ENCODE data around the gene SLC1A2.

Gene SLC1A2

DNA sequence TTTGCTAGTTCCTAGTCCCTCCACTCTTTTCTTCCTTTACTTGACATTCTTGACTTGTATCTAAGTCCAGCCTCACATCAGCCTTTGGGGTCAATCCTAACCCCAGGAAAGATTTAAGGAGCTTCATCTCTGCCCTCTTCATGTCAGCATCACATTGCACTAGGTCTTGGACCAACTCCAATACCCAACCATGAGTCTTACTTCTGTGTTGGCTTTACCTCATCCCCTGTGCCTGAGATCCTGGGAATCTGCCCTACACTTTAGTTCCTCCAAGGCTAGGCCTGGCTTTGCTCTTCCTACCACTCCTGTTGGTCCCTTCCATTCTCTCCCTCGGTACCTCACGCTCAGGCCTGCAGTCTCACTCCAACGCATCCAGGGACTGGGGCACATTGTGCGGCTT, 117.0 kb downstream of the SLC1A2 start:
- no peak for DNase-seq

DNA sequence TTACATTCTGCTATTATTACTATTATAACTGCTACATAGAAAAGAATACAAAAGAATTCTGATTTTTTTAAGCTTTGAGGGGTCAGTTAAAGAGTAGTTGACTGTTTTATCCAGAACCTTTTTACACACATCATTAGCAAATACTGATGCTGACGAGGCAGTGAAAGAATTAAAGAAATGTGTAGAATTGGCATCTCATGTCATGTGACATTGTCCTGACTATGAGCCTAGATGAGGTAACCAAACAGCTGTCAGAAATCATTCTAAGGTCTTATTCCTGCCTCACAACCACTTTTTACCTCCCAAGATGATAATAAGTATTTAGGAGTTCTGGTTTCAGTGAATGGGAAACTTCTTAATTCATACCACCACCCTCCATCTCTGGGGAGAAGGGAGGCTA, 121.0 kb downstream of the SLC1A2 start:
- DNase-seq, result no peak

DNA sequence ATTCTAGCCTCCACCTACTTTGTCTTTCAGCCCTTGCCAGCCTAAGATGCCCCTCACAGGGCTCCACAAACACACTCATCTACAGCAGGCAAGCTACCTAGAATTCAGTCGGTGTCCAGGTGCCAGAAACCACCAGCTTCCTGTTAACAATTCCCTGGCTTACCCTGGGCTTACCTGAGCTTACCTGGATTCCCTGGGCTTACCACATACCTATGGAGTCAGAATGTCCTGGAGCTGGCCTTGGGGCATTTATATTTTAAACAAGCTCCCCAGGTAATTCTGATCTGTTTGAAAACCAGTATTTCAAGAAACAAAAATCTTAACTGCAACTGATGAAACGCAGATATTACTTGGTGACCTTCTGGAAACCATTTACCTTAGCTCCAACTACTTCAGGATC, 123.6 kb downstream of the SLC1A2 start:
- DNase-seq, result no peak

DNA sequence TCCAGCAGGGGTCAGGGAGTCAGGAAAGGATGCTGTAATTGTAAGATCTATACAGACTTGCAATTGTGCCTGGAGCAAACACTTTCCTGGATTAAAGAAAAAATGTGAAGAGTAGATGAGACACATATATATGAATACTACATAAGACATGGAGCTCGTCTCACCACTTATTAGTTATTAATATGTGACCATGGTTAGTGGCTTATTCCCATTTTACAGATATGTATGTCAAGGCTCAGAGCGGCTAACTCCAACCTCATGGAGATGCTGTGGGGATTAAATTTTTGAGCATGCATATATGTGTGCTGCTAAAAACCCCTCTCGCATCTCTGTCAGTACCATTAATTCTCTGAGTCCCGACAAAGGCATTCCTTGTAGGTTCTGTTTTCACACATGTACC, 125.7 kb downstream of the SLC1A2 start:
- DNase-seq, result no peak

DNA sequence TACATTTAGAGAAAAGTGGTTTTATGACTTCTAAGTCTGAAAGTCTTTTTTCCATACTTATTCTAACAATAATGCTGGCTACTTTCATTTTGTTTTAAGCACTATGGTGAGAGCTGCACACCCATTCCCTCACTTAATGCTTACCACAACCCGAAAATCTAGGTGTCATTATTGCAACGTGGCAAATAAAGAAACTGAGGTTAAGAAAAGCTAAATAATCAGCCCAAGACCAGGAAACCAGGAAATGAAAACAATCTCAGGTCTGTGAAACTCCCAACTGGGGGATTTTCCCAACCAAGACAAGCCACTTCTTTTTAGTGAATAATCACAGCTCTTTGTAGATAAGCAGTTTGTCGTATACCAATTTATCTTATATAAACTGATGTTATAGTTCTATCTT, 126.3 kb downstream of the SLC1A2 start:
- DNase-seq, result no peak

DNA sequence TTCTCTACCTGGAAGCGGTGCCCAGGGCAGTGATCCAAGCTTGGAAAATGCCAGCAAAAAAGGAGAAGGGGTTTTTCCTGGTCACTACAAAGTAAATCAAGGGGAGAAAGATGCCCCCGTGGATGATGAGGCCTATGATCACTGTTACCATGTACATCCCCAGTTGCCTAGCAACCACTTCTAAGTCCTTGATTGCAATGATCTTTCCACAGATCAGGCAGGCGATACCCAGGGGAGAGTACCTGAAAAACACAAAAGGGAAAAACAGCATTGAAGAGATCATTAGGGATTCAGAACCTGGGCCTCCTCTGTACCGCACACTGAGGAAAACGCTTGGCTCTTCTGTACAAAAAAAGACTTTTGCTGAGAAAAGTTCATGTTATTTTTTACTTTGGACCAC, 127.1 kb downstream of the SLC1A2 start:
- DNase-seq, result no peak

DNA sequence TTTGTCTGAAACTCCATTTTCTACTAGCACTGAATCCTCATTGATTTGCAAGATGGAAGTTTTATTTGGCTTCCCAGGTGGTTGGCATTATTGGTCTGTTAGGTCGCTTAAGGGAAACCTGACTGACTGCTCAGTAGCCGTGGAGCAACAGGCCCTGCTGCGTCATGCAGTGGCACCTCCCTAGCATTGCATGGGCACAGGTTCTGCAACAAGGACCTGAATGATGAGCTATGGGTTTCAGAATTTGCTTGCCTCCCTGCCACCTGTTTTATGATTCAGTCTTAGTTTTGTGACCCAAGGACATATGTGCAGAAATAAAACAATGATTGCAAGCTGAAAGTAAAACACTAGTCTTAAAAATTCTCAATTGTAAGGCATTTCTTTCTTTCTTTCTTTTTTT, 128.5 kb downstream of the SLC1A2 start:
- DNase-seq, result no peak

DNA sequence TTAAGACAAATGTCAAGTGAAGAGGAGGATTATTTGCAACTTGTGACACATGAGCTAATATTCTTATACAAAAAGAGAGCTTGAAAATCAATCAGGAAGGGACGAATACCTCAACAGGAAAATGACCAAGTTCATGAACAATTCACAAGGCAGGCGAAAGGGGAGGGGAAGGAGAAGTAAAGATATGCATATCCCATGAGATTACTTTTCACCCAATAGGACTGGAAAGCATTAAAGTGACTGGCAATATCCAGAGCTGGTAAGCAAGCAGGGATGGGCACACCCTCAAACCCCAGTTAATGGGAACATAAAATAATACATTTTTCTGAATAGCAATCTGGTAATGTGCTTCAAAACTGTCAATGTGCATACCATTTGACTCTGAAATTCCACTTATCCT, 129.5 kb downstream of the SLC1A2 start:
- no peak for DNase-seq

DNA sequence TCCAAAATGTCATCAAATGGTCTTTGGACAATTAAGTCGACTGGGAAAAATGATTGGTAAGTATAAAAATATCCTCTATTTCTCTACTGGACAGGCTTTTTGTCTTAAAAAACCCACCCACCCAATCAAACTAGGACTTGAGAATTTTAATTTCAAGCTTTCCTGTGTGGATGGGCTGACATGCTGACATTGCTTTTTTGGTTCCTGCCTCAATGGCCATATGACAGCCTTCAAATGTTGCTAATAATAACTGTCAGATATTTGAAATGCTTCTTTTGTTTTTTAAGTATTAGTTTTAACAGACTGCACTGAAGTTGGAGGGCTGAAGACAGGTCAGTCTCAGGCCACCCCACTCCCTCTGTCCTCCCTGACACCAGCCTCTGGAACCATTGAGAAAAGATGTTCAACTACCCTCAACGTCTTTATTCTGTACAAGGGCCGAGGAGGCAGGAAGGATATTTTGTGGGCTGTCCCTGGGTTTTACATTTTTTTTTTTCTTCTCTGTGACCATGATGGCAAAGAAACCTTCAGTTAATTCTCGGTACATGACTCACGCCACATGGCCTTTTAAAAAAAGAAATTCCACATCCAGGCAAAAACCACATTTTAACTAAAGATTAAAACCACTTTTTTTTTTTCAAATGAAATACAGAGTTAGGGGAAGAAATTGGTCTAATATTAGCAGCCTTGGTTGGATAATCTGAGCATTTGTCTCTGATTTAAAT, 130.4 kb downstream of the SLC1A2 start:
- DNase-seq, result no peak

DNA sequence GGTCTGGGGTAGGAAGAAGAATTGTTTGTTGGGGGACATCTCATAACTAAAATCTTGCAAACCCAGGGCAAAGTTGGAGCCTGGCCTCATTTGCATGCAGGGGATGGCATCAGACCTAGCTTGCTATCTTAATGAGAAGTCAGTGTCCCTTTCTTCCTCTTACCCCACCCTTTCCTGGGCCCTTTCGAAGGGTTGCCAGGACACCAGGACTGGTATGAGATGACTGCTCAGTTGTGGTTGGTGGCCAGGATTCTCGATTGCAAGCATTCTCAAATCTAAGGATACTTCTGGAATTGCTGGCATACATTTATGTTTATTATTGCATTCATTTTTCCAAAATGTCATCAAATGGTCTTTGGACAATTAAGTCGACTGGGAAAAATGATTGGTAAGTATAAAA, 131.0 kb downstream of the SLC1A2 start:
- DNase-seq, result no peak

DNA sequence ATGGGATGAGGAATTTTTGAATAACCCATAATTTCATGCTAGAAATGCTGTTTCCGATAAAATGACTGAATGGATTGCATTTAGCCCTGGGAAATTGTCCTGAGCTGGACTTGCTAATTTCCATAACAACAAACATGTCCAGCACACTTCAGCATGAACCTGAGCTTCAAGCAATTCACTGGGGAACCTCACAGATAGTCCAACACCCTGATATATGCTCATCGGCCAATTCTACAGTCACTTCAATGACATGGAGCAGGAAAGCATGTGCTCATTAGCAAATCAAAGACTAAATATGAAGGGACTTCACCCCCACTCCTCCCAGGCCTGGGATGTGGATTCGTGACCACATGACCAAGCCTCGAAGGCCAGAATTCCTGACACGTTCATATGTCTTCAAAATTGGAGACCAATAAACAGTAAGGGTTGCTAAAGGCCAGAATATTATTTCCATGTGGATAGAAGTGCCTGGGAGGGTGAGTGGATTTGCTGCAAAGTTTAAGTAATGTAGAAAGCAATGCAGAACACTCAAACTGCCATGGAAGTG, 131.9 kb downstream of the SLC1A2 start:
- DNase-seq, result no peak

DNA sequence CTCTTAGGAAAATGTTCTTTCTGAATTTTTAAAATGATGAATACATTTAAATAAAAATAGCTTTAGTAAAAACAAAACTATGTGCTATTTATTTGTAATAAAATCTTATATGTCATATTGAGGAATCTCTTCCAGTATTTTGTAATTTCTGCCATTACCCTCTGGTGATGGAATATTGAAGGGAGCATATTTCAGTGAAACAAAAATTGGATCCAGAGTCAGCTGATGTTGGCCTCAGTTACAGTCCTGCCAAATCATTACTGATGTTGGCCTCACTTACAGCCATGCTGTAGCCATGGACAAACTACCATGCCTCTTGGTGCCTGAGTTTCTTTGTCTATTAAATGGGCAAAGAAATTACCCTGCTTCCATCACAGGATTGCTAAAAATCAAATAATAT, 133.2 kb downstream of the SLC1A2 start:
- DNase-seq, result no peak

DNA sequence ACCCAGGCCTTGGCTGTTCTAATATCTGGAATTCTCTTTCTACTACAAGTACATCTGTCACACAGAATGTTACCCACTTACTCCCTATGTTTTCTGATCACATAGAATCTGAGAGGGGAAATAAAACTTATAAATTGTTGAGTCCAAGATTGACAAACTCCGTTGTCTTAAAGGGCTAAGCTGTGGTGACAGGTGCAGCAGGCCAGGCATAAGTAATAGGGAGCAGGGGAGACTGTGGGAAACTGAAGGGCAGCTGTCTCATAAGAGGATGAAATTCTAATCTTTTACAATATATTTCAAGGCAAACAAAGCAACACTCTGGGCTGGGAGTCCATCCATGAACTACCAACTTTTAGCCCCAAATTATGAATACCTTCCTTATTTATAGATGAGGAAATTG, 133.9 kb downstream of the SLC1A2 start:
- DNase-seq, result no peak

DNA sequence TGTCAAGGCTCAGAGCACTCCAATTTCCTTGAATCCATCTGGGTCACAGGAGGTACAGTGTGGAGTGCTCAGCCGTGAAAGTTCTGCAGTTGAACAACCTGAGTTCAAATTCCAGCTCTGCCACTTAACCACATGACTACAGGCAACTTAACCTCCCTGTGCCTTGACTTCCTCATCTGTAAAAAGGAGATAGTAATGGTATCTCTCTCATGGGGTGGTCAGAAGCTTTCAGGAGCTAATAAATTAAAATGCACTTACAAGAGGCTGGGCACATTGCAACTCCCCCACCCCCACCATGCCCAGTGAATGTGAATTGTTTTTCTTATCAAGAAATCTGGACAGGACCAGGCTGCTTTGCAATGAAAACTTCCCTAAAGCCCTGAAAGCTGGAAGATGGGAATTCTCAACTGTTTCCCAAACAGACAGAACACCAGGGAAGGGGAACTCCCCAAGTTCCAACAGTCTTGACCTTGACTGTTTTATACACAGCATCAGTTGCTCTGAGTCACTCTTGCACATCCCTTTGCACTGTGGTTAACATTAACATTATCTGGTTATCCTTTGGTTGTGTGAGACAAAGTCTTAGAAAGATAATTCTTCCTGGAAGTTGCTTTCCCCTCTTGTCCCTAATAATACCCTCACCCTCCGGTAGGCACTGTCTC, 137.0 kb downstream of the SLC1A2 start:
- DNase-seq, result no peak

DNA sequence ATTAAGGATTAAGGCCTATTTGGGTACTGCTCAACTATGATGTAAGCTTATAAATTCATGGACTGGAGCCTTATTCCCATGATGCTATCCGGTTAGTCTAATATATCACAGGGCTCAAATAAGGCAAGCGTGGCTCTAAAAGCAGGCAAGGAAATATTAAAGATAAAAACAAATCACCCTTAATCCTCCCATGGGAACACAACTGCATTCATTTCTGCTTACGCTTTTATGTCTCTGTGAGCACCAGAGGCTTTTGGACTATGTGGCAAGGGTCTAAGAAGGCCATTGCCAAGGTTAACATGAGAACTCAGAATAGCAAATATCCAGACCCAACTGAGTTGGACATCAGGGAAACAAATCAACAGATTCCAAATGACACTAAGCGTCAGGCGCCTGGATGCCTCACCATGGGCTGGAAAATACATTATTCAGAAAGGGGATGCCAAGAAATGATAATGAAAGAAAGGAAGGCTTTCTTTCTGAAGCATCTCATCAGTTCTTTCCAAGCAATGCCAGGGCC, 138.1 kb downstream of the SLC1A2 start:
- no peak for DNase-seq

DNA sequence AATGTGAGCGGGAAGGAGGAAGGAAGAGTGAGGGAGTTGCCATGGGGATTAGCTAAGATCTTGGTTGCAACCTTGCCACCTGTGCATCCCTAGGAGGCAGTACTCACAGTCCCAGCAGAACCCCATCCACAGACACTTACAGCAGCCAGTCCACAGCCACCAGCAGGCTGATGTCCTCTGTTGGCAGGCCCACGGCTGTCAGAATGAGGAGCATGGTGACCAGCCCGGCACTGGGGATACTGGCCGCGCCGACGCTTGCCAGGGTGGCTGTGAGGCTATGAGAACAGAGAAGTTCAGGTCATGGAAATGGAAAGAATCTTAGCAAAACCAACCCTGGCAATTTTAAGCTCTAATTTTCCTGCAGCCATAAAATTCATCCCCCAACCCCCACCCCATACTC, 138.6 kb downstream of the SLC1A2 start:
- no peak for DNase-seq

DNA sequence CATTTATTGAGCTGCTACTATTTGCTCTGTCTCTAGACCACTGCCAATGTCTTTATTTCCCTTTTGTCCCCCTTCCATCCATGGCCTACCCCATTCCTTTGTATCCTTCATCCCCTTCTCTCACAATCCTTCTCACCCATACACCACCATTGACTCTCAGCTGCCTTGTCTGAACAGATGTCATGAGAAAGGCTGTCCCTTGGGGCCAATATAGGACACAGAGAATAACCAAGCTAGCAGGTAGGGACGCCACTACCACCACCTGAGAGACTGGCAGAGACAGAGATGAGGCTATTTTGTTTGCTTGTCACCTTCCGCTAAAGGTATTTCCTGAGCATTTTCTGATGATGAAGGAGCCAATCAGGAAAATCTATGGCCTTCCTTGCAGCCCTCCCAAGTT, 141.5 kb downstream of the SLC1A2 start:
- DNase-seq, result no peak

DNA sequence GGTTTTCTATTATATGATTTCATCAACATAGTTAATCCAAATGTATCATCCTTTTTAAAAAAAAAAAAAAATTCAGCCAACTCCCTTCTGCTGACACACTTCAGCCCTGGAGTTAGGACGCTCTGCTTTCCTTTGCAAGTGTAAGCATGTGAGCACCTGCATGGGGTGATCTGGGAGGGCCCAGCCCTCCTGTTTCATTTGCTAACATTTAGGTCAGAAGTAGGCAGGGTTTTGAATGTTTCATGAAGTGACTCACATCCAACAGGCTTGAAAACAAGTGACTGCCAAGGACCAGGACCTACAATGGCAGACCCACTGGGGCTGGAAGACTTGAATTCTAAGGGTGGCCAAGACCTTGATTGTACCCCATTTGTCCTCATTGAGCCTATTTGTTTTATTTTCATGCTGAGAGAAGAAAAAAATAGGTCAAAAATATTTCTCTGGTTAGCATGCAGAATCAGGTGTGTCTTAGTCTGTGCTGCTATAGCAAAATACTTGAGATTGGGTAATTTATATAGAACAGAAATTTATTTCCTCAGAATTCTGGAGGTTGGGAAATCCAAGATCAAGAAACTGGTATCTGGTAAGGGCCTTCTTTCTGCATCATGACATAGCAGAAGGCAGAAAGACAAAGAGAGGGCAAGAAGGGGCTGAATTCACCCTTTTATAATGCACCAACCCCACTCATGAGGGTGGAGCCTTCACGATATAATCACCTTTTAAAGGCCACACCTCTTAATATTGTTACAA, 142.8 kb downstream of the SLC1A2 start:
- DNase-seq, result peak in 7 of 14 donors; percentile 10 to 51 (median 25)

DNA sequence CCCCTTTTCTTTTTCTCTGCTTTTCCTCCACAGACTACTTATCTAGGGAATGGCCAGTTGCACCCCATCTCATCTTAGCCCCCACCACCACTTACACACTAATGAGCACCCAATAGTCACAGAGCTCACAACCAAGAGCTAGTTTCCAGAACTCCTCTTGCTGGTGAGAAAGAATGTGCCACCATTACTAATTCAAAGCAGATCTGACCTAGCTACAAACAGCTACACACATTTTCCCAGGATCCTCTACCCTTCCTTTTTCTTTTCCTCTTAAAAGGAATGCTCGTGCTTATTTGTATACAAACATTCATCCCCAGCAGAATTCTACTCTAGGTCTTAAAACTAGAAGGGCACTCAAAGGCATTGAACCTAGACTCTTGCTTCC, 143.6 kb downstream of the SLC1A2 start:
- DNase-seq, result peak in 3 of 14 donors; percentile 52 to 66 (median 62)

DNA sequence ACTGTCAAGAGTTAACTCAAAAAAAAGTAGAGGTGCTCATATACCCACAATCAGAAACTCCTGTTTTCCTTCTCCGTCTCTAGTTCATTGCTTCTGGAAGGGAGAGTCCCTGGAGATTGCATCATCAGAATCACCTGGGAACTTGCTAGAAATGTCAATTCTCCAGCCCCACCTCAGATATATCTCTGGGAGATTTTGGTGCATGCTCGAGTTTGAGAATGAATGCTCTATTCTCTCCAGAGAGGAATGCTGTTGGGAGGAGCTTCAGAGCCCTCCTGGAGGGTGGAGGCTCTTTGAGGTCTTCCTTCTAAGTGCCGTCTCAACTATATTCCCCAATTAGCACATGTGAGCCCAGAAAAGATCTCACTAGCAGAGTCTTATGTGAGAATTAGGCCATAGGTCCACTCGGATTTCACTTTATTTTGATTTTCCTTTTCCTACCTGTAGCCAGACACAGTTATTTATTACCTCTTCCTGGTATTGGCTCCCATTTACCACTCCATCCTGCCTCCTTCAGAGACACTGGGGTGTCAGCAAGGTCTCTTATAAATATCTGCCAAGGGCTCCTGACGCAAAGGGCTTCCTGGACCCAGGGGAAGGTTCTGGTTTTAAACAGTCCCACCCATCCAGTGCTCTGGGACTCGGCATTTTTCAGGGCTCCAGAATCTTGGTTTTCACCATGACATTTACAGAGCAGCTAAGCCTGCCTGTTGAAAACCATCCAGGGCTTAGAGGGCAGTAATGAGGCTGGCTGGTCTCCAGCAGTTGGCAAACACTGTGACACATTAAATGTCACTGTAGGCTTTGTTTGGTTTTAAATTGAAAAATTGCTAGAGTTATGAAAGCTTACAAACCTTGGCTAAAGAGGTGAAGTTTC, 144.2 kb downstream of the SLC1A2 start:
- peak in 10 of 14 donors; percentile 36 to 76 (median 47) for DNase-seq

DNA sequence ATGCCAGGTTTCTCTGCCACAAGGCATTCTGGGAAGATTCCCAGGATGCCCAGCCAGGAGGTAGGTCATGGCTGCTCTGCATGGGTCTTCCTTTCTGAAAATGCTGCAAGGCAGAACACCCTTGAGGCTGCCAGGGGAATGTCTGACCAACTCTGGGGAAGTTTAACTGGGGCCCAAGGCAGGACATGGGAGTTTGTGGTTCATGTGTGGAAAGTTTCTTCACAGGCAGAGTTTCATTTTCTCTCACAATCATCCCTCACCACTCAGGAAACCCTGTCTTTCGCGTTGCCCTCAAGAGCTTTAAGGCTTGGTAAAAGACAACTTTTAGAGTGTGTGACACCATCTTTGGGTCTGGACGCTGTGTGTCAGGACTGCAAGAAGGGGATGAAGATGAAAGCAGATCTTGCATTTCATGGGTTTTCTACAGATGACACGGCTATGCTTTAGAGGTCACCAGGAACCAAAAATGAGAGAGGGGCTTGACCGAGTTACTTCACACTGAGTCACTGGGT, 146.9 kb downstream of the SLC1A2 start:
- peak in 4 of 14 donors; percentile 19 to 42 (median 26) for DNase-seq

DNA sequence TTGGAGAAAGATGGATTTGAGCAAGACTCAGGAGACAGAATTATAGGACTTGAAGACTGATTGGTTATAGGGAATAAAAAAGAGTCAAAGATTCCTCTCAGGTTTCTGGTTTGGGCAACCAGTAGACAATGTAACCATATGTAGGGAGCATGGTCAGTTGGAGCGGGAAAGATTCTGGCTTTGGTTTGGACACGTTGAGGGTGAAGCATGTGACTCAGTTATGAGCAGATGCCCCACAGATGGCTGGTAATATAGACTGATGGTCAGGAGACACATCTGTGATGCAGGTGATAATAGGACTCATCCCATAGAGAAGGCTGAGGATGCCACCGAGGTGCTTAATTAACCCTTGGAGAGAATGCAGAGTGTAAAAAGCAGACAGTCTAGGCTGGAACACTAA, 148.3 kb downstream of the SLC1A2 start:
- DNase-seq, result no peak
